ENCODE data around the gene MX2. TPM values are rescaled to one million over a fixed set of nuclear protein-coding genes. Genes with fewer than 3 reads are reported as not detected.

Gene MX2
- total and polyA plus RNA-seq, 2 of the 8 experiments (the other 6 are each of a cell fraction or from before 2014, with no cell fraction given), result 3.1 to 8.9 TPM

DNA sequence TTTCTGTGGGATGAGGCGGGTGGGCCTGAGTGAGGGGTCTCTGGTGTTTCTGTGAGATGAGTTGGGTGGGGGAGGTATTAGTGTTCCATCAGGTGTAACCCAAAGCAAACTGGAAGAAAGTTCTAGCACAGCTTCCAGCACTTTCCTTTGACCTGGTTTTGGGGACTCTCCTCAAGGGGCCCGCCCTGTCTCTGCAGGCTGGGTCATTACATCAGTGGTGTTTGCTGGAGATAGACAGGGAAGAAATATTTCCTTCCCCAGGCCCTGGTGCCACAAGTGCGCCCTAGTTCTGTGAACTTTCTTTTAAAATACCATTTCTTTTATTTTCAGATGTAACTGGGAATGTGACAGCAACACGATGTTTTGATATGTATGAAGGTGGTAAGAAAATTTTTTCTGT lies 16.5 kb upstream of the MX2 start:
- no peaks in the 10 kb centered on the region for H3K79me2 ChIP-seq (ENCODE audit: control insufficient read depth in 1 of 2, insufficient read depth in 2 of 2, low read length in 2 of 2)
- no peaks in the 10 kb centered on the region for H3K79me1 ChIP-seq (ENCODE audit: low read depth, low read length)
- H3K9ac ChIP-seq (replicated peaks in 1 of 4; ENCODE audit: extremely low read depth in 1 of 4, low read depth in 3 of 4, low read length in 3 of 4), result no peak overlapping the region
- no peak overlapping the region for H2BK20ac ChIP-seq (ENCODE audit: low read length)
- no peaks in the 10 kb centered on the region for H3K23me2 ChIP-seq (ENCODE audit: low read depth, low read length)
- H3K27ac ChIP-seq (ENCODE audit: low read depth, low read length), result no peak overlapping the region
- H3K4ac ChIP-seq (replicated peaks; ENCODE audit: insufficient read length, low read depth, low read length), result no peak overlapping the region
- 92% methylated on average over 3 of the region's 4 CpGs; no CpG with 5 or more reads in 1 of the 2 experiments for WGBS, 2 experiments (ENCODE audit: extremely low coverage in 1 of 2, insufficient coverage in 1 of 2, insufficient read length in 1 of 2, insufficient replicate concordance in 2 of 2, low coverage in 1 of 2, low lambda C conversion rate in 2 of 2, missing lambda C conversion rate in 1 of 2)
- H4K91ac ChIP-seq (replicated peaks; ENCODE audit: insufficient read length, low read length), result no peak overlapping the region
- H2BK12ac ChIP-seq (ENCODE audit: low read depth, low read length), result no peak overlapping the region
- H3K4me2 ChIP-seq (ENCODE audit: insufficient read depth in 1 of 2, low read depth in 2 of 2, low read length in 2 of 2), result no peak overlapping the region
- no peak for TF ChIP-seq BRCA1 (IDR thresholded peaks at IDR 0.05; ENCODE audit: low read depth, low read length)
- TF ChIP-seq RNF2 (IDR thresholded peaks at IDR 0.05; ENCODE audit: borderline replicate concordance, low read depth, low read length, missing control alignments, poor library complexity, severe bottlenecking), result no peak
- no peak for TF ChIP-seq TEAD4 (IDR thresholded peaks at IDR 0.05; ENCODE audit: low read depth, low read length)
- TF ChIP-seq SIRT6 (IDR thresholded peaks at IDR 0.05; ENCODE audit: low read length), result no peak
- TF ChIP-seq ASH2L (IDR thresholded peaks at IDR 0.05; ENCODE audit: low read length), result no peak
- TF ChIP-seq SIX5 (IDR thresholded peaks at IDR 0.05; ENCODE audit: low read depth, low read length), result no peak
- TF ChIP-seq, protein P1, sequence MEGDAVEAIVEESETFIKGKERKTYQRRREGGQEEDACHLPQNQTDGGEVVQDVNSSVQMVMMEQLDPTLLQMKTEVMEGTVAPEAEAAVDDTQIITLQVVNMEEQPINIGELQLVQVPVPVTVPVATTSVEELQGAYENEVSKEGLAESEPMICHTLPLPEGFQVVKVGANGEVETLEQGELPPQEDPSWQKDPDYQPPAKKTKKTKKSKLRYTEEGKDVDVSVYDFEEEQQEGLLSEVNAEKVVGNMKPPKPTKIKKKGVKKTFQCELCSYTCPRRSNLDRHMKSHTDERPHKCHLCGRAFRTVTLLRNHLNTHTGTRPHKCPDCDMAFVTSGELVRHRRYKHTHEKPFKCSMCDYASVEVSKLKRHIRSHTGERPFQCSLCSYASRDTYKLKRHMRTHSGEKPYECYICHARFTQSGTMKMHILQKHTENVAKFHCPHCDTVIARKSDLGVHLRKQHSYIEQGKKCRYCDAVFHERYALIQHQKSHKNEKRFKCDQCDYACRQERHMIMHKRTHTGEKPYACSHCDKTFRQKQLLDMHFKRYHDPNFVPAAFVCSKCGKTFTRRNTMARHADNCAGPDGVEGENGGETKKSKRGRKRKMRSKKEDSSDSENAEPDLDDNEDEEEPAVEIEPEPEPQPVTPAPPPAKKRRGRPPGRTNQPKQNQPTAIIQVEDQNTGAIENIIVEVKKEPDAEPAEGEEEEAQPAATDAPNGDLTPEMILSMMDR (IDR thresholded peaks at IDR 0.05; ENCODE audit: control extremely low read depth in 1 of 3, insufficient read depth in 1 of 3, low read depth in 1 of 3, low read length in 3 of 3), result no peak
- no peak for TF ChIP-seq GTF2F1 (IDR thresholded peaks at IDR 0.05; ENCODE audit: borderline replicate concordance, low read depth, low read length)
- no peak for TF ChIP-seq POLR2A (IDR thresholded peaks at IDR 0.05; ENCODE audit: control extremely low read depth in 1 of 2, low read depth in 2 of 2, low read length in 2 of 2)
- TF ChIP-seq TCF12 (IDR thresholded peaks at IDR 0.05; ENCODE audit: low read depth, low read length), result no peak
- no peak for TF ChIP-seq CHD2 (IDR thresholded peaks at IDR 0.05; ENCODE audit: low read length)
- TF ChIP-seq POU5F1 (IDR thresholded peaks at IDR 0.05; ENCODE audit: low read depth, low read length), result no peak
- H3K27me3 ChIP-seq (replicated peaks in 1 of 4; ENCODE audit: control insufficient read depth in 3 of 4, extremely low read depth in 1 of 4, insufficient read depth in 3 of 4, low read length in 3 of 4), result no peaks in the 10 kb centered on the region
- no peaks in the 10 kb centered on the region for H3K4me1 ChIP-seq (replicated peaks in 1 of 4; ENCODE audit: control insufficient read depth in 3 of 4, insufficient read depth in 4 of 4, low read length in 3 of 4)
- H3K56ac ChIP-seq (replicated peaks; ENCODE audit: insufficient read length, low read depth, low read length), result no peak overlapping the region
- H4K8ac ChIP-seq (ENCODE audit: extremely low read depth, insufficient read depth, low read length), result no peak overlapping the region
- DNase-seq (ENCODE audit: low read depth in 1 of 2, low spot score in 2 of 2) (no peak), FAIRE-seq (no peak)
- no peak overlapping the region for H3K23ac ChIP-seq (ENCODE audit: insufficient read length)
- no peaks in the 10 kb centered on the region for H3K9me3 ChIP-seq (ENCODE audit: insufficient read depth in 2 of 2, low read depth in 1 of 2, low read length in 1 of 2)
- no peak overlapping the region for H2BK15ac ChIP-seq (ENCODE audit: low read length)
- H4K20me1 ChIP-seq (replicated peaks in 1 of 2; ENCODE audit: control insufficient read depth in 1 of 2, insufficient read depth in 2 of 2, low read length in 2 of 2), result no peaks in the 10 kb centered on the region
- ChIA-PET POLR2A (ENCODE audit: partially characterized antibody) (no interaction called here), CTCF (ENCODE audit: partially characterized antibody) (no interaction called here)
- H3K4me3 ChIP-seq (ENCODE audit: extremely low read depth in 1 of 4, insufficient read depth in 2 of 4, low read depth in 3 of 4, low read length in 4 of 4), result no peak overlapping the region
- H4K5ac ChIP-seq (ENCODE audit: insufficient read length, low read depth, low read length), result no peak overlapping the region
- no peak overlapping the region for H2BK5ac ChIP-seq (ENCODE audit: low read depth, low read length)
- H3K18ac ChIP-seq (ENCODE audit: extremely low read depth, low read length), result no peak overlapping the region
- H2AFZ ChIP-seq (ENCODE audit: low read length), result no peak overlapping the region
- H3K36me3 ChIP-seq (ENCODE audit: control insufficient read depth in 2 of 4, insufficient read depth in 4 of 4, low read length in 3 of 4), result no peaks in the 10 kb centered on the region
- no peak overlapping the region for H2BK120ac ChIP-seq (replicated peaks; ENCODE audit: low read depth, low read length)
- no peak overlapping the region for H2AK5ac ChIP-seq (ENCODE audit: low read depth, low read length)
- no peak overlapping the region for H3K14ac ChIP-seq (ENCODE audit: insufficient read length)
